ENCODE data around the gene ATP13A4. TPM values are rescaled to one million over a fixed set of nuclear protein-coding genes. Genes with fewer than 3 reads are reported as not detected.

ATP13A4 gene
- total RNA-seq, 1 donor from 2014 or later: 2.0 TPM

DNA sequence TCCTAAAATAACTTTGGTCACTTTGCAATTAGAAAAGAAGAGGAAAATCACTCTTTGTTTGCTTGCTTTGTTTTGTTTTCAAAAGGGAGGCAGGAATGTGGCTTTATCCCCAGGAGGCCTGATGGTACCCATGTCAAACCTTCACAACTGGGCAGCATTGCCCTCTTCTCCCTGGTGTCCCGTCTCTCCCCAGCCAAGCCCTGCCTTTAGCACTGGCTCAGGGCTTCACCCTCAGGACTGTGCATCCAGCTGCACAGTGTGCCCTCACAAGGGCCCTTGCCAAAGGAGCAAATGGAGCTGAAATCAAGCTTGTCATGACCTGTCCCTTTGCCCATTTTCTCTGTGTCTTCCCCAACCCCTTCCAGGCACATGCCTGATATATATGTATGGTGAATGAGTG lies 147.0 kb downstream of the ATP13A4 start:
- TF ChIP-seq, protein P1, sequence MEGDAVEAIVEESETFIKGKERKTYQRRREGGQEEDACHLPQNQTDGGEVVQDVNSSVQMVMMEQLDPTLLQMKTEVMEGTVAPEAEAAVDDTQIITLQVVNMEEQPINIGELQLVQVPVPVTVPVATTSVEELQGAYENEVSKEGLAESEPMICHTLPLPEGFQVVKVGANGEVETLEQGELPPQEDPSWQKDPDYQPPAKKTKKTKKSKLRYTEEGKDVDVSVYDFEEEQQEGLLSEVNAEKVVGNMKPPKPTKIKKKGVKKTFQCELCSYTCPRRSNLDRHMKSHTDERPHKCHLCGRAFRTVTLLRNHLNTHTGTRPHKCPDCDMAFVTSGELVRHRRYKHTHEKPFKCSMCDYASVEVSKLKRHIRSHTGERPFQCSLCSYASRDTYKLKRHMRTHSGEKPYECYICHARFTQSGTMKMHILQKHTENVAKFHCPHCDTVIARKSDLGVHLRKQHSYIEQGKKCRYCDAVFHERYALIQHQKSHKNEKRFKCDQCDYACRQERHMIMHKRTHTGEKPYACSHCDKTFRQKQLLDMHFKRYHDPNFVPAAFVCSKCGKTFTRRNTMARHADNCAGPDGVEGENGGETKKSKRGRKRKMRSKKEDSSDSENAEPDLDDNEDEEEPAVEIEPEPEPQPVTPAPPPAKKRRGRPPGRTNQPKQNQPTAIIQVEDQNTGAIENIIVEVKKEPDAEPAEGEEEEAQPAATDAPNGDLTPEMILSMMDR (IDR thresholded peaks at IDR 0.05; ENCODE audit: unreplicated experiment): no peak
- H3K4me1 Mint-ChIP-seq: no peaks in the 10 kb centered on the region
- no peak for DNase-seq (ENCODE audit: low spot score in 2 of 2, unreplicated experiment in 2 of 2)
- no peak overlapping the region for H3K27ac Mint-ChIP-seq
- peaks cover 19% of the 10 kb centered on the region for H3K27me3 Mint-ChIP-seq (ENCODE audit: low read depth)
- no peak overlapping the region for H3K4me3 Mint-ChIP-seq
- no peaks in the 10 kb centered on the region for H3K36me3 Mint-ChIP-seq
- H3K9me3 Mint-ChIP-seq: no peaks in the 10 kb centered on the region

DNA sequence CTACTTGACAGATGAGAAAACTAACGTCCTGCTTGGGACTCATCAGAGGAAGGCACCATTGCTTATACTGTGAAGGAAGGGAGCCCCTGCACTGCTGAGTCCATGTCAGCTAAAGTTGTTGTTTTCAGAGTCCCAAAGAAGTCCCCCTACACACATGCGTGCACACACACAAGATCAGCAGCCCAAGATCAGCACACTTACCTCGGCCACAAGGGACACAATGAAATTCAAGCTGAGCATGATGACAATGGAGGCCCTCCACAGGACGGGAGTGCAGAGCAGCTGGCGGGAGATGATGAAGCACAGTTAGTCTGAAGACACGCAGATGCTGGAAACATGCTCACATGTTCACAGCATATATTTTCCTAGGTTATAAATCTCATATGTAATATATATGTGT lies 147.6 kb downstream of the ATP13A4 start:
- no peak overlapping the region for H3K27ac Mint-ChIP-seq
- H3K4me3 Mint-ChIP-seq: no peak overlapping the region
- peaks cover 19% of the 10 kb centered on the region for H3K27me3 Mint-ChIP-seq (ENCODE audit: low read depth)
- H3K4me1 Mint-ChIP-seq: no peaks in the 10 kb centered on the region
- DNase-seq (ENCODE audit: low spot score in 2 of 2, unreplicated experiment in 2 of 2): no peak
- TF ChIP-seq, protein P1 (IDR thresholded peaks at IDR 0.05; ENCODE audit: unreplicated experiment): no peak
- H3K9me3 Mint-ChIP-seq: no peaks in the 10 kb centered on the region
- no peaks in the 10 kb centered on the region for H3K36me3 Mint-ChIP-seq

DNA sequence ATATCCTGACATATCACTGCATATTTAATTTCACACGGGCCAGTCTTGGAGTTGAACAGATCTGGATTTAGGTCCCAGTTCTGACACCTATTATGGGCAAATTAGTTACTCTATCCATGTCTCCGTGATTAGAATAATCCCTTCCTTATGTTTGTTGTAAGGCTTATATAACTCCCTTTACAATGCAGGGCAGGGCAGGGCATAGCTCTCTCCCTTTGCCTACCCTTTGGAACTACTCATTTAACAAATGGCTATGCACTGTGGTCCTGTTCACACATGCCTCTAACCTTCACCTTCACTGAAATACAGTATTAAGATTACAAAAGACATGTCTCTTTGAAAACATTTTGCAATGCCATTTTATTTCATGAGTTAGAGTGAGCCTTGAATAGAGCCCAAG lies 151.4 kb downstream of the ATP13A4 start:
- no peak for DNase-seq (ENCODE audit: low spot score in 2 of 2, unreplicated experiment in 2 of 2)
- Mint-ChIP-seq H3K27ac (no peak overlapping the region), H3K4me1 (no peaks in the 10 kb centered on the region), H3K36me3 (no peaks in the 10 kb centered on the region), H3K27me3 (ENCODE audit: low read depth) (peaks cover 32% of the 10 kb centered on the region), H3K4me3 (no peak overlapping the region), H3K9me3 (no peaks in the 10 kb centered on the region)
- TF ChIP-seq, protein P1 (IDR thresholded peaks at IDR 0.05; ENCODE audit: unreplicated experiment): no peak

DNA sequence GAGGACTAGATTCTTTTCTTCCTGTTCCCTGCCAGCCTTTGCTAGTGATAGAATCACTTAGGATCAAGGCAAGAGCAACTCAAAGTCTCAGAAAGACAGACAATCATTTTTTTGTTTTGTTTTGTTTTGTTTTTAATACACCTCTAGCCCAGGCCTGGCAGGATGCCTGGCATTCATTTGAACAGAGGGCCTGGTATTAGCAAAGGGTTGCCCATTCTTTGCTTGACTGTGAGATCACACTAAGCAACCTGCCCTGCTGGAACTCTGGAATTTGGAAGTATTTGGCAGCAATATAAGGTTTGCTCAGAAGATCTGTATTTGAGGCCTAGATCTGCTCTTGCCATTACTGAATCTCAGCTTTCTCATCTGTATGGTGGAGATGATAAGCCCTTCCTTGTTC lies 154.4 kb downstream of the ATP13A4 start:
- no peak for DNase-seq (ENCODE audit: low spot score in 2 of 2, unreplicated experiment in 2 of 2)
- Mint-ChIP-seq H3K27ac (no peak overlapping the region), H3K9me3 (no peaks in the 10 kb centered on the region), H3K27me3 (ENCODE audit: low read depth) (peaks cover 32% of the 10 kb centered on the region), H3K36me3 (no peaks in the 10 kb centered on the region), H3K4me1 (no peaks in the 10 kb centered on the region), H3K4me3 (no peak overlapping the region)
- TF ChIP-seq, protein P1 (IDR thresholded peaks at IDR 0.05; ENCODE audit: unreplicated experiment): no peak

DNA sequence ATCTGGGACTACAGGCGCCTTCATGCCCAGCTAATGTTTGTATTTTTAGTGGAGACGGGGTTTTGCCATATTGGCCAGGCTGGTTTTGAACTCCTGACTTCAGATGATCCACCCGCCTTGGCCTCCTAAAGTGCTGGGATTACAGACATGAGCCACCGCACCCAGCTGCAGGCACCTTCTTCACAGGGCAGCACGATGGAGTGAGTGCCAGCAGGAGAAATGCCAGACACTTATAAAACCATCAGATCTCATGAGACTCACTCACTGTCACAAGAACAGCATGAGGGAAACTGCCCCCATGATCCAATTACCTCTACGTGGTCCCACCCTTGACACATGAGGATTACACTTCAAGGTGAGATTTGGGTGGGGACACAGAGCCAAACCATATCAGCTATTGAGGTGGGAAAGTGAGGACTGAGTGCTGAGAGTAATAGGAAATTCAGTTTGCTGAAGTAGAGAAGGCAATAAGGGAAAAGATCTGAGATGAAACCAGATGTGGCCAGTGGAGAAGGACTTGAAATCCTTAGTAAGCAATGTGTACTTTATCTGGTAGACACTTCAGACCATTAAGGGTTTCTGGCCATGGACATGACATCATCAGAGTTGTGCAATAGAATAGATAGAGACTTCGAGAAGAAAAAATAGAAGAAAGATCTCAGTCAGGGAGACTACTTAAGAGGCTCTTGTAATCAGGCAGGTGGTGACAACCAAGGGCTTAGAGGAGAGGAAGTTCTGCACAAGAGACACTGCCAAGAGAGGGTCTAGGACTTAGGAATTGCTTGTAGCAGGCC lies 158.0 kb downstream of the ATP13A4 start:
- DNase-seq (ENCODE audit: low spot score in 2 of 2, unreplicated experiment in 2 of 2): no peak

More for the DNA sequence above, 158.0 kb downstream of the ATP13A4 start:
- Mint-ChIP-seq H3K4me3 (no peak overlapping the region), H3K4me1 (peaks cover 3% of the 10 kb centered on the region), H3K27ac (no peak overlapping the region), H3K9me3 (peaks cover 3% of the 10 kb centered on the region), H3K27me3 (ENCODE audit: low read depth) (peaks cover 23% of the 10 kb centered on the region), H3K36me3 (no peaks in the 10 kb centered on the region)
- TF ChIP-seq, protein P1 (IDR thresholded peaks at IDR 0.05; ENCODE audit: unreplicated experiment): no peak
